ENCODE results near the gene KRT33A. TPM values are rescaled to one million over a fixed set of nuclear protein-coding genes. Genes with fewer than 3 reads are reported as not detected.

KRT33A gene
- total and polyA plus RNA-seq, 2 of the 8 experiments (the other 6 are each of a cell fraction or from before 2014, with no cell fraction given), result not detected

GRCh38 chr17:41387670-41388069 lies 37.0 kb upstream of the KRT33A start (continued):
- TF ChIP-seq EGR1 (IDR thresholded peaks at IDR 0.05; ENCODE audit: borderline replicate concordance, low read depth, low read length), result no peak
- no peak for TF ChIP-seq SIX5 (IDR thresholded peaks at IDR 0.05; ENCODE audit: low read depth, low read length)
- no peak for TF ChIP-seq SAP30 (IDR thresholded peaks at IDR 0.05; ENCODE audit: insufficient read depth, insufficient replicate concordance, low read length)
- TF ChIP-seq MAFK (IDR thresholded peaks at IDR 0.05; ENCODE audit: low read depth, low read length), result no peak
- no peak for TF ChIP-seq SP1 (IDR thresholded peaks at IDR 0.05; ENCODE audit: low read depth, low read length)
- TF ChIP-seq, protein P1, sequence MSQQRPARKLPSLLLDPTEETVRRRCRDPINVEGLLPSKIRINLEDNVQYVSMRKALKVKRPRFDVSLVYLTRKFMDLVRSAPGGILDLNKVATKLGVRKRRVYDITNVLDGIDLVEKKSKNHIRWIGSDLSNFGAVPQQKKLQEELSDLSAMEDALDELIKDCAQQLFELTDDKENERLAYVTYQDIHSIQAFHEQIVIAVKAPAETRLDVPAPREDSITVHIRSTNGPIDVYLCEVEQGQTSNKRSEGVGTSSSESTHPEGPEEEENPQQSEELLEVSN (IDR thresholded peaks at IDR 0.05), result no peak
- no peak for TF ChIP-seq YY1 (IDR thresholded peaks at IDR 0.05; ENCODE audit: low read depth, low read length)
- no peak for TF ChIP-seq PHF8 (conservative IDR thresholded peaks at IDR 0.05; ENCODE audit: low read depth, low read length)
- TF ChIP-seq POLR2AphosphoS5 (IDR thresholded peaks at IDR 0.05; ENCODE audit: low read depth, low read length), result no peak

All from H1 (cell line).